OCI-LY3 (cell line): Measurements from ENCODE around the gene USP10.

Source experiments
- H2AFZ ChIP-seq: fragments of 200-600, 300-600 bp; shearing (Covaris generic); 2 replicates; pipeline ENCODE4 v1.6.0; 2014; ENCODE audit warnings: antibody characterized with exemption, low read depth, low read length
- H3K27ac ChIP-seq: fragments of 200-600, 300-600 bp; sonication (generic); 2 replicates; pipeline ENCODE4 v1.5.1; 2014; ENCODE audit warnings: mild to moderate bottlenecking, low read length, moderate library complexity, mixed read lengths
- H3K27me3 ChIP-seq: fragments of 200-600, 300-600 bp; sonication (generic); 2 replicates; pipeline ENCODE4 v1.6.1; 2014; ENCODE audit warnings: low read depth, low read length, mixed read lengths
- H3K36me3 ChIP-seq: fragments of 200-600, 300-600 bp; sonication (generic); replicated peaks from 2 replicates; pipeline ENCODE3; 2014; ENCODE audit warnings: low read depth, low read length, mixed read lengths
- H3K4me1 ChIP-seq: fragments of 300-600, 200-600 bp; sonication (generic); 2 replicates; pipeline ENCODE4 v1.6.1; 2014; ENCODE audit warnings: low read length, mixed read lengths
- H3K4me2 ChIP-seq: fragments of 200-600, 300-600 bp; sonication (generic); 2 replicates; pipeline ENCODE4 v1.6.1; 2014; ENCODE audit warnings: low read length, mixed read lengths
- H3K4me3 ChIP-seq: fragments of 300-600, 200-600 bp; sonication (generic); 2 replicates; pipeline ENCODE4 v1.5.1; 2014; ENCODE audit warnings: antibody characterized with exemption, mild to moderate bottlenecking, low read length, moderate library complexity
- H3K79me2 ChIP-seq: fragments of 300-600, 200-600 bp; shearing (Covaris generic); 2 replicates; pipeline ENCODE4 v1.6.1; 2014; ENCODE audit warnings: mild to moderate bottlenecking, low read length, mixed read lengths
- H3K9ac ChIP-seq: fragments of 300-600, 200-600 bp; shearing (Covaris generic); 2 replicates; pipeline ENCODE4 v1.6.0; 2014; ENCODE audit warnings: mild to moderate bottlenecking, low read length, moderate library complexity
- H3K9me3 ChIP-seq: fragments of 200-600, 300-600 bp; shearing (Covaris generic); 2 replicates; pipeline ENCODE4 v1.6.1; 2014; ENCODE audit warnings: low read length, mixed read lengths; ENCODE audit not compliant: insufficient read depth
- H4K20me1 ChIP-seq: fragments of 200-600, 300-600 bp; sonication (generic); 2 replicates; pipeline ENCODE4 v1.6.1; 2016; ENCODE audit warnings: low read length, mixed read lengths; ENCODE audit not compliant: insufficient read depth
- CTCF ChIP-seq: fragments of 200-600, 300-600 bp; sonication (generic); IDR thresholded peaks from 2 replicates; pipeline ENCODE4 v1.5.1; 2014; ENCODE audit warnings: antibody characterized with exemption, low read length, low read depth
- EZH2phosphoT487 ChIP-seq: fragments of 200-600 bp; shearing (Covaris generic); IDR thresholded peaks from 2 replicates; pipeline ENCODE4 v1.6.1; 2018; ENCODE audit warnings: antibody characterized with exemption, mixed run types, low read depth

Gene USP10

DNA sequence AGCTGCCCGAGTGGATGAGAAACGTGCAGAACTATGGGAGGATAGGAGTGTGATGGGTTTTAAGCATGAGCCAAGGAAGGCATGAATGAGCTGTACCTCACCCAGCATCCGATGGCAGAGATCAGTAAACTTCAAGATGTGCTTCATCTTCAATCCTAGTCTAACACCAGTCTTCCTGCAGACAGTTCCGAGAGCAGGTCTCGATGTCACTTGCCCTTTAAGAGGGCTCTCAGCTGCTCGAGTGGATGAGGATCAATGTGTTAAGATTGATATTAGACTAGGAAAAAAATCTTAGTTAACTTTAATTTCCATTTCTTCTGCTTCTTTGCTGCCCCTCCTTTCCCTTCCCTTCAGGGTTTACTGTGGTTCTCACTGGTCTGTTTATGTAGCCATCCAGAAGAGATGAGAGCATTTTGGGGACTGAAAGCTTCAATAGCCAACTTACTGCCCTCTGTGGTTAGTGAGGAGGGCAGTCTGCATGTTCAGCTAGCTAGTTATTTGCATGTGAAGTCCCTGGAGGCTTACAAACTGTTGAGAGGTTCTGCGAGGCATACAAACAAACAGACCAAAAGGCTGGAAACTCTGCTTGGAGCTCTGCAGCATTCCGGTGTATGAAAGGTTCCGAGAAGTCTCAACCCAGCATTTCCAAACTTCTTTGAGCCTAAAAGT lies 36.2 kb upstream of the USP10 start:
- H3K27ac ChIP-seq = no peak overlapping the region
- H2AFZ ChIP-seq = no peak overlapping the region
- no peak overlapping the region for H3K4me2 ChIP-seq
- peaks cover 20% of the 10 kb centered on the region for H3K36me3 ChIP-seq
- no peaks in the 10 kb centered on the region for H3K27me3 ChIP-seq
- peaks cover 4% of the 10 kb centered on the region for H3K4me1 ChIP-seq
- no peaks in the 10 kb centered on the region for H4K20me1 ChIP-seq
- H3K79me2 ChIP-seq = no peaks in the 10 kb centered on the region
- H3K4me3 ChIP-seq = no peak overlapping the region
- no peaks in the 10 kb centered on the region for H3K9me3 ChIP-seq
- H3K9ac ChIP-seq = no peak overlapping the region
- TF ChIP-seq EZH2phosphoT487 (no peak), CTCF (no peak)

- no peaks in the 10 kb centered on the region for H3K9me3 ChIP-seq
- no peaks in the 10 kb centered on the region for H3K27me3 ChIP-seq
- H4K20me1 ChIP-seq = no peaks in the 10 kb centered on the region
- no peak overlapping the region for H2AFZ ChIP-seq
- no peak overlapping the region for H3K27ac ChIP-seq
- TF ChIP-seq EZH2phosphoT487 (no peak), CTCF (no peak)
- no peak overlapping the region for H3K9ac ChIP-seq
- peaks cover 4% of the 10 kb centered on the region for H3K4me1 ChIP-seq
- H3K36me3 ChIP-seq = peaks cover 19% of the 10 kb centered on the region
- H3K4me3 ChIP-seq = no peak overlapping the region
- no peaks in the 10 kb centered on the region for H3K79me2 ChIP-seq
- no peak overlapping the region for H3K4me2 ChIP-seq
These were observed 34.4 kb upstream of the USP10 start for GRCh38 chr16:84665359-84665758.

DNA sequence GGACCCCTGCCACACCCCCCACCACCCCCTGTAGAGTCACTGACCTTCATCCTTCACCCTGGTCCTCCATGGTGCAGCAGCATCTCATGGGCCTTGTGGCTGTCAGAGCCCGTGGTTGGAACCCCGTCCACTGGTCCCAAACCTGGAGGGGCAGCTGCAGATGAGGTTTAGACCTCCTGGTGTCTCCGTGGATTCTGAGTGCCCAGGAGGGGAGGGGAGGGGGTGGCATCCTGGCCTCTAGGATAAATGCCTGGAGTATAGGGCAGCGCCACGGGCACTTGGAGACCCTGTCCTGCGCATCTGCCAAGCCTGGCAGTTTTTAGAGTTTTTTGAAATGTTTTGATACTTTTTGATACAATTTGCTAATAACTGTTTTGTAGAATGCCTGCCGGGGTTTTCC lies 34.0 kb upstream of the USP10 start:
- Histone ChIP-seq H3K27ac (no peak overlapping the region), H3K4me2 (no peak overlapping the region), H3K9ac (no peak overlapping the region), H3K27me3 (no peaks in the 10 kb centered on the region), H3K4me3 (no peak overlapping the region), H3K4me1 (peaks cover 4% of the 10 kb centered on the region), H2AFZ (no peak overlapping the region), H3K9me3 (no peaks in the 10 kb centered on the region), H3K79me2 (no peaks in the 10 kb centered on the region), H4K20me1 (no peaks in the 10 kb centered on the region), H3K36me3 (peaks cover 19% of the 10 kb centered on the region)
- TF ChIP-seq EZH2phosphoT487 (no peak), CTCF (no peak)

- peaks cover 9% of the 10 kb centered on the region for H3K4me1 ChIP-seq
- no peaks in the 10 kb centered on the region for H3K79me2 ChIP-seq
- peaks cover 7% of the 10 kb centered on the region; the same call in 1 of the 2 replicates for H3K27me3 ChIP-seq
- no peak overlapping the region for H3K4me3 ChIP-seq
- H3K9me3 ChIP-seq = no peaks in the 10 kb centered on the region
- H3K36me3 ChIP-seq = peaks cover 10% of the 10 kb centered on the region
- no peak overlapping the region for H3K4me2 ChIP-seq
- H3K9ac ChIP-seq = no peak overlapping the region
- TF ChIP-seq EZH2phosphoT487 = no peak
- TF ChIP-seq CTCF = no peak
- no peaks in the 10 kb centered on the region for H4K20me1 ChIP-seq
- no peak overlapping the region for H3K27ac ChIP-seq
- H2AFZ ChIP-seq = no peak overlapping the region
These were observed 32.0 kb upstream of the USP10 start for GRCh38 chr16:84667600-84668309.
